ENCODE measurements around the gene COL1A1. TPM values are rescaled to one million over a fixed set of nuclear protein-coding genes. Genes with fewer than 3 reads are reported as not detected.

Gene COL1A1
- total RNA-seq, 2 experiments from 2014 or later = 0.18 to 0.26 TPM

GRCh38 chr17:50147841-50148225, 53.6 kb downstream of the COL1A1 start:
- DNase-seq (no peak), ATAC-seq (no peak)
- H3K4me1 Mint-ChIP-seq (ENCODE audit: low read depth) = peaks cover 59% of the 10 kb centered on the region
- POLR2A ChIA-PET = interaction anchor here (0.9 kb wide), 2 partner anchors 13 to 18 kb away, joined by 3 read pairs; partner anchors contain the start of gene SAMD14
- H3K4me3 Mint-ChIP-seq = peak overlapping the region; percentile 95
- H3K36me3 Mint-ChIP-seq (ENCODE audit: low read depth) = peaks cover 52% of the 10 kb centered on the region
- CTCF ChIA-PET = interaction anchor here (1.0 to 9.7 kb wide), 10 partner anchors 8 to 54 kb away, joined by 3 to 118 read pairs (median 6); no protein-coding TSS in a partner anchor
- H3K27me3 Mint-ChIP-seq (ENCODE audit: low read depth) = no peaks in the 10 kb centered on the region
- H3K27ac Mint-ChIP-seq = peak overlapping the region; percentile 86
- H3K9me3 Mint-ChIP-seq (ENCODE audit: insufficient read depth) = no peaks in the 10 kb centered on the region

GRCh38 chr17:50146927-50147665, 54.3 kb downstream of the COL1A1 start:
- ChIA-PET POLR2A (interaction anchor here (1.4 kb wide), 1 partner anchor 15 kb away, joined by 7 read pairs; no protein-coding TSS in a partner anchor), CTCF (interaction anchor here (1.2 to 9.7 kb wide), 7 partner anchors 8 to 53 kb away, joined by 3 to 118 read pairs (median 8); no protein-coding TSS in a partner anchor)
- Mint-ChIP-seq H3K27me3 (ENCODE audit: low read depth) (no peaks in the 10 kb centered on the region), H3K36me3 (ENCODE audit: low read depth) (peaks cover 60% of the 10 kb centered on the region), H3K9me3 (ENCODE audit: insufficient read depth) (no peaks in the 10 kb centered on the region), H3K4me3 (peak overlapping the region; percentile 95), H3K27ac (peak overlapping the region; percentile 84), H3K4me1 (ENCODE audit: low read depth) (peaks cover 60% of the 10 kb centered on the region)
- DNase-seq (no peak), ATAC-seq (no peak)

- POLR2A ChIA-PET = interaction anchor here (1.4 kb wide), 1 partner anchor 15 kb away, joined by 7 read pairs; no protein-coding TSS in a partner anchor
- DNase-seq = no peak
- Mint-ChIP-seq H3K4me3 (peak overlapping the region; percentile 95), H3K27me3 (ENCODE audit: low read depth) (no peaks in the 10 kb centered on the region), H3K9me3 (ENCODE audit: insufficient read depth) (no peaks in the 10 kb centered on the region), H3K36me3 (ENCODE audit: low read depth) (peaks cover 67% of the 10 kb centered on the region), H3K27ac (peak overlapping the region; percentile 84), H3K4me1 (ENCODE audit: low read depth) (peaks cover 61% of the 10 kb centered on the region)
- ATAC-seq = no peak
- CTCF ChIA-PET = interaction anchor here (1.2 to 9.7 kb wide), 6 partner anchors 7 to 52 kb away, joined by 3 to 118 read pairs (median 10); no protein-coding TSS in a partner anchor
These were observed 55.1 kb downstream of the COL1A1 start for GRCh38 chr17:50146230-50146926.

DNA sequence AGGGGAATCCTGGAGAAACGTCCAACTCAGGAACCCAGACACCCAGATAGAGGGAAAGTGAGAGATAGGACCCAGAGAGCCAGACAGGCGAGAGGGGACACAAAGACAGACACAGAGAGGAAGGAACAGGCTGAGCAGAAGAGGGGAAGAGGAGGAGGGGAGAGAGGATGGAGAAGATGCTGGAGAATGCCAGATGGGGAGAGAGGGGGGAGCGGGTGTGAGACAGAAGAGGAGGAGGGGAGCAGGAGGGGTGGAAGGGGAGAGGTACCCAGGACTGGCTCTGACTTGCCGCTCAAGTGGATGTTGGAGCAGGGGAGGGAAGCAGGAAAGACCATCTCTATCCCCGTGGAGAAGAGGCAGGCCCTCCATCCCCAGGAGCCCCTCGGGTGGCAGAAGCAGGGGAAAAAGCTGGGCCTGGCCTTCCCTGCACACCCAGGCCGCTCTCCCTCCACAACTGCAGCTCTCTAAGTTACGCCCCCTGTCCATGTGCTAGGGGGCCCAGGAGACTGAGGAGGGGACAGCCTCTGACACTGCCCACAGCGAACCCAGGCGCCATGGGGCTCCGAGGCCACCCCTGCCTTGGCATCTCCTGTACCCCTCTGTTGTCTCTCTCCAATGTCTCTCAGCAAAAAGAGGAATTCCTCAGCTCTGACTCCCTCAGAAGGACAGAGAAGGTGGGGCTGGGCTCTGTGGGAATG, 55.8 kb downstream of the COL1A1 start:
- Mint-ChIP-seq H3K27me3 (ENCODE audit: low read depth) (no peaks in the 10 kb centered on the region), H3K4me1 (ENCODE audit: low read depth) (peaks cover 68% of the 10 kb centered on the region), H3K9me3 (ENCODE audit: insufficient read depth) (no peaks in the 10 kb centered on the region), H3K4me3 (peak overlapping the region; percentile 28), H3K36me3 (ENCODE audit: low read depth) (peaks cover 74% of the 10 kb centered on the region), H3K27ac (peak overlapping the region; percentile 69)
- ATAC-seq (no peak), DNase-seq (no peak)
- ChIA-PET CTCF (interaction anchor here (2.7 to 9.7 kb wide), 3 partner anchors 12 to 51 kb away, joined by 8 to 118 read pairs (median 12); no protein-coding TSS in a partner anchor), POLR2A (interaction anchor here (1.4 kb wide), 1 partner anchor 16 kb away, joined by 7 read pairs; no protein-coding TSS in a partner anchor)

GRCh38 chr17:50144845-50145531, 56.4 kb downstream of the COL1A1 start:
- H3K4me1 Mint-ChIP-seq (ENCODE audit: low read depth) = peaks cover 75% of the 10 kb centered on the region
- CTCF ChIA-PET = interaction anchor here (1.4 to 9.7 kb wide), 3 partner anchors 13 to 25 kb away, joined by 3 to 118 read pairs (median 8); no protein-coding TSS in a partner anchor
- no peak for DNase-seq
- H3K36me3 Mint-ChIP-seq (ENCODE audit: low read depth) = peaks cover 81% of the 10 kb centered on the region
- H3K27ac Mint-ChIP-seq = peak overlapping the region; percentile 81
- no peaks in the 10 kb centered on the region for H3K9me3 Mint-ChIP-seq (ENCODE audit: insufficient read depth)
- no peak overlapping the region for H3K4me3 Mint-ChIP-seq
- ATAC-seq = no peak
- POLR2A ChIA-PET = no interaction called here
- H3K27me3 Mint-ChIP-seq (ENCODE audit: low read depth) = no peaks in the 10 kb centered on the region

- Mint-ChIP-seq H3K4me1 (ENCODE audit: low read depth) (peaks cover 81% of the 10 kb centered on the region), H3K4me3 (no peak overlapping the region), H3K36me3 (ENCODE audit: low read depth) (peaks cover 87% of the 10 kb centered on the region), H3K9me3 (ENCODE audit: insufficient read depth) (no peaks in the 10 kb centered on the region), H3K27ac (peak overlapping the region; percentile 81), H3K27me3 (ENCODE audit: low read depth) (no peaks in the 10 kb centered on the region)
- POLR2A ChIA-PET = no interaction called here
- CTCF ChIA-PET = interaction anchor here (1.4 to 9.7 kb wide), 3 partner anchors 14 to 25 kb away, joined by 3 to 118 read pairs (median 8); no protein-coding TSS in a partner anchor
- DNase-seq (no peak), ATAC-seq (no peak)
These were observed 57.1 kb downstream of the COL1A1 start for GRCh38 chr17:50144355-50144754.

DNA sequence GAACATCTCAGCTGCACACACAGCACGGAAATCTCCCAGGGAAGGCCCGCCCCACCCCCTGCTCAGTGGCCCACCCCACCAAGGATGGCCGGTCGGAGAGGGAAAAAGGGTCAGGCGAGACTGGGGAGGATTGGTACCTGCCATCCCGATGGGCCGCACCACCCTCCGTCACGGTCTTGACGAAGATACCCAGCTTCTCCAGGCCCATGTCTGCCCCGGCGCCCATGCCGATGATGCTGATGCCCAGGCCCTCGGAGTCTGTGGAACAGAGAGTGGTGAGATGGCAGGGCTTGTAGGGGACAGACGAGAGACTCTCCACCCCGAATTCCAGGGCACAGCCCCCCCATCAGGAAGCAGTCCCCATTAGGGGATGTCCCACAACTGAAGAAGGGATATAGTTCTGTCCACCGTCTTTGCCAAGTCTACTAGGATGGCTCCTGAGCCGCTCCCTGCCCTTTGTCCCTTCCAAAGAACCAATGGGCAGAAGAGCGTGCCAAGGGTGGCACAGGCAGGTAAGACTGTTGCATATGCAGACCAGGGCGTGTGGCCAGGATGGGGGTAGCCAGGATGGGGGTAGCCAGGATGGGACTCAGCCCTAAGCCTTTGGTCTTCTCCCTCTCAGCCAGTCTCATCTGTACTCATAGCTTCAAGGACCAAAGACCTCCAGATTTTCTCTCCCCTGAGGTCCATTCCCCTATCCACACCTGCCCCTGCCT, 57.8 kb downstream of the COL1A1 start:
- Mint-ChIP-seq H3K4me3 (no peak overlapping the region), H3K27me3 (ENCODE audit: low read depth) (no peaks in the 10 kb centered on the region), H3K36me3 (ENCODE audit: low read depth) (peaks cover 92% of the 10 kb centered on the region), H3K4me1 (ENCODE audit: low read depth) (peaks cover 85% of the 10 kb centered on the region), H3K9me3 (ENCODE audit: insufficient read depth) (no peaks in the 10 kb centered on the region), H3K27ac (peak overlapping the region; percentile 90)
- ChIA-PET CTCF (interaction anchor here (1.2 to 9.7 kb wide), 6 partner anchors 9 to 26 kb away, joined by 3 to 118 read pairs (median 6); no protein-coding TSS in a partner anchor), POLR2A (interaction anchor here (0.9 kb wide), 1 partner anchor 8 kb away, joined by 3 read pairs; no protein-coding TSS in a partner anchor)
- ATAC-seq = no peak
- DNase-seq = no peak

GRCh38 chr17:50141745-50142110, 59.7 kb downstream of the COL1A1 start:
- Mint-ChIP-seq H3K27ac (peak overlapping the region; percentile 90), H3K27me3 (ENCODE audit: low read depth) (no peaks in the 10 kb centered on the region), H3K4me3 (peak overlapping the region; percentile 60), H3K4me1 (ENCODE audit: low read depth) (peaks cover 76% of the 10 kb centered on the region), H3K36me3 (ENCODE audit: low read depth) (peaks cover 94% of the 10 kb centered on the region), H3K9me3 (ENCODE audit: insufficient read depth) (no peaks in the 10 kb centered on the region)
- DNase-seq (no peak), ATAC-seq (no peak)
- ChIA-PET CTCF (interaction anchor here (1.7 to 4.9 kb wide), 3 partner anchors 9 to 20 kb away, joined by 4 to 67 read pairs (median 62); partner anchors contain the start of genes PPP1R9B and SAMD14), POLR2A (interaction anchor here (1.2 kb wide), 1 partner anchor 10 kb away, joined by 4 read pairs; no protein-coding TSS in a partner anchor)

DNA sequence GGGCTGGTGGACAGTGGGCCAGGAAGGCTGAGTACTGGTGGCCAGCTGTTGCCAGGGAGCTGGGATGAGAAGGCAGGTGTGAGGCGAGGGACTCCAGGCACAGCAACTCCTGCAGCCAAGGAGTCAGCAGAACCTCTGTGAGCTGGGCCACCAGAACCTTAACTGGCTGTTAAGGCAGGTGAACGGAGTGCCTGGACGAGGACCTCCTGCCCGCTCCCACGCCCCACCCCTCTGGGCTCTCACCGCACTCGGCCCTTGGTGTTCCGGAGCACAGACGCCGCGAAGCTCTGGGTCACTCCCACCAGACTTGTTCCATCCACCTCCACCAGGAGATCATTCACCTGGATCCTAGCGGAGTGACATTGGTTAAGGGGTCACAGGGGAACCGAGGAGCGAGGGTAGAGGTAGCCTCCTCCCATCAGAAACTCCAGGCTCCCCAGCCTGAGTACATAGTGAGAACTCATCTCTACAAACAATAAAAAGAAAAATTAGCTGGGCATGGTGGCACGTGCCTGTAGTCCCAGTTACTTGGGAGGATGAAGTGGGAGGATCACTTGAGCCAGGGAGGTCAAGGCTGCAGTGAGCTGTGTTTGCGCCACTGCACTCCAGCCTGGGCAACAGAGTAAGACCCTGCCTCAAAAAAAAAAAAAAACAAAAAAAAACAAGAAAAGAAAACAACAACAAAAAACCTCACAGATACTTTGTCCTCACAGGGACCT, 60.2 kb downstream of the COL1A1 start:
- ChIA-PET POLR2A (interaction anchor here (1.0 to 1.2 kb wide), 4 partner anchors 9 to 21 kb away, joined by 3 to 5 read pairs (median 4); no protein-coding TSS in a partner anchor), CTCF (interaction anchor here (0.9 to 4.9 kb wide), 11 partner anchors 9 to 47 kb away, joined by 3 to 67 read pairs (median 4); partner anchors contain the start of genes PPP1R9B and SAMD14)
- peak overlapping the region; percentile 90 for H3K27ac Mint-ChIP-seq
- ATAC-seq = no peak
- no peaks in the 10 kb centered on the region for H3K9me3 Mint-ChIP-seq (ENCODE audit: insufficient read depth)
- no peak for DNase-seq
- peaks cover 95% of the 10 kb centered on the region for H3K36me3 Mint-ChIP-seq (ENCODE audit: low read depth)
- peaks cover 71% of the 10 kb centered on the region for H3K4me1 Mint-ChIP-seq (ENCODE audit: low read depth)
- H3K4me3 Mint-ChIP-seq = peak overlapping the region; percentile 62
- H3K27me3 Mint-ChIP-seq (ENCODE audit: low read depth) = no peaks in the 10 kb centered on the region

All from activated CD8-positive, alpha-beta T cell treated with anti-CD3 and anti-CD28 coated beads, Interleukin-2, amount 10 ng/mL, durations not matched to agents 7 days and 5 days (primary cell).